CD14-positive monocyte (primary cell): ENCODE measurements around the gene OR13G1. TPM values are rescaled to one million over a fixed set of nuclear protein-coding genes. Genes with fewer than 3 reads are reported as not detected.

ENCODE experiments used
- DNase-seq, 3 donors: peaks; one replicate each; pipeline ENCODE4 v3.0.0-alpha.2; 2011 to 2022
- H2AFZ ChIP-seq: 2 replicates; pipeline ENCODE4 v1.6.0; 2012; ENCODE audit warnings: mild to moderate bottlenecking, low read depth, low read length, inconsistent platforms; ENCODE audit not compliant: insufficient read depth, poor library complexity, severe bottlenecking
- H3K27ac ChIP-seq, 2 donors: 1 replicate in 1 of 2; 2 replicates in 1 of 2; pipeline ENCODE4 v1.5.1; 2012 to 2013; ENCODE audit warnings: low read length in 2 of 2, control low read depth in 1 of 2, inconsistent platforms in 1 of 2, low read depth in 1 of 2, mild to moderate bottlenecking in 1 of 2
- H3K27me3 ChIP-seq, 2 donors: one replicate each; pipeline versions ENCODE4 v1.6.0 to v1.6.1; 2011 to 2013; ENCODE audit warnings: low read length in 2 of 2; ENCODE audit not compliant: control insufficient read depth in 2 of 2, insufficient read depth in 2 of 2
- H3K36me3 ChIP-seq, 2 donors: replicated peaks in 1 of 2; 1 replicate in 1 of 2; 2 replicates in 1 of 2; pipeline versions ENCODE4 v1.5.1 to v1.6.1; 2012 to 2013; ENCODE audit warnings: low read length in 2 of 2, control low read depth in 1 of 2, inconsistent platforms in 1 of 2, mild to moderate bottlenecking in 1 of 2; ENCODE audit not compliant: insufficient read depth in 2 of 2, control insufficient read depth in 1 of 2
- H3K4me1 ChIP-seq, 2 donors: 1 replicate in 1 of 2; 2 replicates in 1 of 2; pipeline versions ENCODE4 v1.5.1 to v1.6.1; 2012 to 2013; ENCODE audit warnings: low read length in 2 of 2, control low read depth in 1 of 2, inconsistent platforms in 1 of 2, mild to moderate bottlenecking in 1 of 2, moderate library complexity in 1 of 2; ENCODE audit not compliant: insufficient read depth in 2 of 2, control insufficient read depth in 1 of 2
- H3K4me2 ChIP-seq: replicated peaks from 2 replicates; pipeline ENCODE3; 2012; ENCODE audit warnings: low read length, moderate library complexity, mild to moderate bottlenecking; ENCODE audit not compliant: poor library complexity, severe bottlenecking; ENCODE audit errors: extremely low read depth
- H3K4me3 ChIP-seq, 3 experiments: fragments of 200-600 bp in 1 of 3; sonication (generic) in 1 of 3; replicated peaks in 1 of 3; 1 replicate in 2 of 3; 2 replicates in 1 of 3; pipeline ENCODE4 v1.5.1; 2011 to 2013; ENCODE audit warnings: low read length in 3 of 3, mild to moderate bottlenecking in 3 of 3, control low read depth in 2 of 3, low read depth in 2 of 3, inconsistent platforms in 1 of 3, moderate library complexity in 1 of 3
- H3K79me2 ChIP-seq: 2 replicates; pipeline ENCODE4 v1.6.0; 2012; ENCODE audit warnings: mild to moderate bottlenecking, control low read depth, inconsistent platforms, low read length, moderate library complexity; ENCODE audit not compliant: insufficient read depth
- H3K9ac ChIP-seq: 2 replicates; pipeline ENCODE4 v1.6.0; 2017; ENCODE audit warnings: low read length, mild to moderate bottlenecking; ENCODE audit not compliant: insufficient read depth, poor library complexity, severe bottlenecking
- H3K9me3 ChIP-seq, 2 donors: replicated peaks in 1 of 2; 1 replicate in 1 of 2; 2 replicates in 1 of 2; pipeline versions ENCODE4 v1.5.1 to v1.6.1; 2012 to 2013; ENCODE audit warnings: low read length in 2 of 2, control low read depth in 1 of 2; ENCODE audit not compliant: control insufficient read depth in 1 of 2, insufficient read depth in 1 of 2
- H4K20me1 ChIP-seq: 2 replicates; pipeline ENCODE4 v1.6.0; 2012; ENCODE audit warnings: mild to moderate bottlenecking, low read length, control low read depth, moderate library complexity; ENCODE audit not compliant: insufficient read depth
- H3K27ac Mint-ChIP-seq, 7 donors: one replicate each; pipeline ENCODE4 v1.8.0; 2020; ENCODE audit warnings: mild to moderate bottlenecking in 7 of 7, mixed read lengths in 7 of 7, moderate library complexity in 6 of 7, inconsistent platforms in 2 of 7
- H3K27me3 Mint-ChIP-seq, 3 donors: one replicate each; pipeline ENCODE4 v1.8.0; 2021 to 2022; ENCODE audit warnings: low read depth in 3 of 3, mild to moderate bottlenecking in 3 of 3, mixed read lengths in 3 of 3, moderate library complexity in 3 of 3, inconsistent platforms in 1 of 3
- H3K36me3 Mint-ChIP-seq, 2 donors: one replicate each; pipeline ENCODE4 v1.8.0; 2020; ENCODE audit warnings: mixed read lengths in 2 of 2, inconsistent platforms in 1 of 2, mild to moderate bottlenecking in 1 of 2
- H3K4me1 Mint-ChIP-seq: one replicate; pipeline ENCODE4 v1.8.0; 2020; ENCODE audit warnings: mild to moderate bottlenecking, mixed read lengths
- H3K4me3 Mint-ChIP-seq, 2 donors: one replicate each; pipeline ENCODE4 v1.8.0; 2020; ENCODE audit warnings: mild to moderate bottlenecking in 2 of 2, mixed read lengths in 2 of 2, moderate library complexity in 1 of 2
- H3K9me3 Mint-ChIP-seq, 7 donors: one replicate each; pipeline ENCODE4 v1.8.0; 2020 to 2022; ENCODE audit warnings: mixed read lengths in 7 of 7, mild to moderate bottlenecking in 6 of 7, moderate library complexity in 6 of 7, inconsistent platforms in 2 of 7
- CTCF ChIP-seq: fragments of 200-600 bp; IDR thresholded peaks from one replicate; pipeline ENCODE4 v1.8.0; 2022; ENCODE audit warnings: antibody characterized with exemption, mild to moderate bottlenecking
- WGBS: methylation state at CpG from one replicate; pipeline ENCODE4 v1.1.5; 2013; ENCODE audit warnings: missing lambda C conversion rate; ENCODE audit not compliant: insufficient coverage; 5-methylcytosine and 5-hydroxymethylcytosine counted together
- intact Hi-C, 2 donors: fragments of 100-400 bp; cut with micrococcal nuclease; formaldehyde crosslinking; loops; one replicate each; pipeline versions ENCODE4 v1.15.0 to v1.15.1; 2023
- polyA plus RNA-seq, 3 donors: library from polyadenylated mRNA; depleted of rRNA in 1 of 3; unstranded in 2 of 3; stranded (reverse) in 1 of 3; fragments of 300-500 nt in 2 of 3; fragments of >200 nt in 1 of 3; fragmentation: Illumina TruSeq in 2 of 3; gene quantifications; 1 replicate in 2 of 3; 2 replicates in 1 of 3; pipeline ENCODE4 v1.2.3, GENCODE V29; 2012 to 2021

The OR13G1 gene
- polyA plus RNA-seq, 3 donors: not detected

- intact Hi-C loops: no loop called here
- Mint-ChIP-seq H3K4me1 (no peaks in the 10 kb centered on the region), H3K27ac (no peak overlapping the region), H3K4me3 (no peak overlapping the region), H3K36me3 (no peaks in the 10 kb centered on the region), H3K27me3 (peaks cover 0 to 2% (median 0%) of the 10 kb centered on the region in 3 donors), H3K9me3 (no peaks in the 10 kb centered on the region)
- no peak overlapping the region for H3K9ac ChIP-seq
- no peak overlapping the region for H3K4me2 ChIP-seq
- H3K4me3 ChIP-seq: no peak overlapping the region
- no peaks in the 10 kb centered on the region for H3K27me3 ChIP-seq
- H3K27ac ChIP-seq: no peak overlapping the region
- no peaks in the 10 kb centered on the region for H4K20me1 ChIP-seq
- no peaks in the 10 kb centered on the region for H3K4me1 ChIP-seq
- no peaks in the 10 kb centered on the region for H3K9me3 ChIP-seq
- TF ChIP-seq CTCF: no peak
- no peak for DNase-seq
- WGBS: 89% methylated on average over 4 of the region's 4 CpGs
- no peak overlapping the region for H2AFZ ChIP-seq
- no peaks in the 10 kb centered on the region for H3K36me3 ChIP-seq
- H3K79me2 ChIP-seq: no peaks in the 10 kb centered on the region
Measured at GRCh38 chr1:247680171-247680570, 632 bp upstream of the OR13G1 start.

DNA sequence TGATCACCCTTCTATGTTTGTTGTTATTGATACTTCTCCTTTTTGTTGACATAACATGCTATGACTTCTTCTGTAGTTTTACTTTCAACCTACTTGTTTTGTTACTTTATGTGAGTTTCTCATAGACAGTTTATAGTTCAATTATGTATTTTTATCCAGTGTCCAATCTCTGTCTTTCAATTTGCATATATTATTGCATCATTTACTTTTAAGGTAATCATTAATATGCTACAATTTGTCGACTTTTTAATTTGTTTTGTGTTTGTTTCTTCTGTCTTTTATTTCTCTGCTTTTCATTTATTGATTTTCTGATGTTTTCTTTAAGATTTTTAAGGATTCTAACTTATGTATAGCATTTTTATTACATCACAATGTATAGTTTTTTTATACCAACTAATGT is 10.3 kb downstream of the OR13G1 start:
- Mint-ChIP-seq H3K27me3 (no peaks in the 10 kb centered on the region), H3K4me3 (no peak overlapping the region), H3K4me1 (no peaks in the 10 kb centered on the region), H3K9me3 (peaks cover 0 to 8% (median 6%) of the 10 kb centered on the region in 7 donors), H3K27ac (no peak overlapping the region), H3K36me3 (no peaks in the 10 kb centered on the region)
- Histone ChIP-seq H3K9ac (no peak overlapping the region), H3K36me3 (no peaks in the 10 kb centered on the region), H3K9me3 (peaks cover 0 to 5% of the 10 kb centered on the region in 2 donors), H3K27me3 (no peaks in the 10 kb centered on the region), H4K20me1 (no peaks in the 10 kb centered on the region), H3K27ac (no peak overlapping the region), H3K4me2 (no peak overlapping the region), H3K4me3 (no peak overlapping the region), H3K4me1 (no peaks in the 10 kb centered on the region), H3K79me2 (no peaks in the 10 kb centered on the region), H2AFZ (no peak overlapping the region)
- no peak for DNase-seq
- intact Hi-C loops: no loop called here
- no CpG with 5 or more reads among the region's 1 CpG for WGBS
- no peak for TF ChIP-seq CTCF
